SK-N-SH (cell line): ENCODE data around the gene EFCAB14. TPM values are rescaled to one million over a fixed set of nuclear protein-coding genes. Genes with fewer than 3 reads are reported as not detected.

ENCODE experiments used
- CTCF ChIA-PET: fragments of 300-600, 350-600 bp; formaldehyde crosslinking; extraction: SDS; loops from one replicate; lab custom pipeline; 2021; lab: Yijun Ruan, JAX
- POLR2A ChIA-PET: fragments of 350-600 bp; sonication (Branson Sonifier 250); formaldehyde crosslinking; extraction: SDS; loops from one replicate; lab custom pipeline; 2020; ENCODE audit warnings: antibody characterized with exemption, inconsistent platforms; lab: Yijun Ruan, JAX
- DNase-seq: peaks from one replicate; pipeline ENCODE4 v3.0.0; 2012
- H2AFZ ChIP-seq: fragments of 200-600 bp; sonication (generic); 2 replicates; pipeline ENCODE4 v1.8.1; 2016; ENCODE audit warnings: antibody characterized with exemption, mild to moderate bottlenecking, low read depth
- H3F3A ChIP-seq: fragments of 200-600 bp; sonication (generic); replicated peaks from 2 replicates; pipeline ENCODE3; 2016; ENCODE audit warnings: antibody characterized with exemption, mild to moderate bottlenecking; ENCODE audit not compliant: insufficient read depth
- H3K27ac ChIP-seq, 2 experiments: fragments of 200-500 bp in 1 of 2; fragments of 200-600 bp in 1 of 2; sonication (Bioruptor generic) in 1 of 2; sonication (generic), shearing (Covaris generic) in 1 of 2; 2 replicates each; pipeline versions ENCODE4 v1.5.1 to v1.6.1; 2014 to 2016; ENCODE audit warnings: low read depth in 2 of 2, inconsistent platforms in 1 of 2, low read length in 1 of 2, mild to moderate bottlenecking in 1 of 2, mixed read lengths in 1 of 2
- H3K27me3 ChIP-seq: fragments of 200-600 bp; sonication (generic), shearing (Covaris generic); 2 replicates; pipeline ENCODE4 v1.6.1; 2016; ENCODE audit warnings: mixed run types; ENCODE audit not compliant: insufficient read depth
- H3K36me3 ChIP-seq, 2 experiments: fragments of 200-500 bp in 1 of 2; fragments of 200-600 bp in 1 of 2; sonication (Bioruptor generic) in 1 of 2; sonication (generic) in 1 of 2; replicated peaks in 1 of 2; 2 replicates each; pipeline versions ENCODE3 to v1.5.1; 2014 to 2016; ENCODE audit warnings: low read length in 1 of 2, mild to moderate bottlenecking in 1 of 2; ENCODE audit not compliant: insufficient read depth in 2 of 2, control insufficient read depth in 1 of 2
- H3K4me1 ChIP-seq, 2 experiments: fragments of 200-500 bp in 1 of 2; fragments of 200-600 bp in 1 of 2; sonication (Bioruptor generic) in 1 of 2; sonication (generic), shearing (Covaris generic) in 1 of 2; 2 replicates each; pipeline versions ENCODE4 v1.5.1 to v1.6.1; 2014 to 2016; ENCODE audit warnings: low read depth in 1 of 2, low read length in 1 of 2, mixed run types in 1 of 2; ENCODE audit not compliant: insufficient read depth in 2 of 2, control insufficient read depth in 1 of 2
- H3K4me2 ChIP-seq: fragments of 200-600 bp; sonication (generic), shearing (Covaris generic); 2 replicates; pipeline ENCODE4 v1.6.1; 2017; ENCODE audit warnings: mixed run types
- H3K4me3 ChIP-seq, 2 experiments: fragments of 200-500 bp in 1 of 2; fragments of 200-600 bp in 1 of 2; sonication (Bioruptor generic) in 1 of 2; sonication (generic), shearing (Covaris generic) in 1 of 2; 2 replicates each; pipeline versions ENCODE4 v1.5.1 to v1.8.1; 2014 to 2016; ENCODE audit warnings: low read depth in 2 of 2, inconsistent platforms in 1 of 2, low read length in 1 of 2, mild to moderate bottlenecking in 1 of 2, mixed read lengths in 1 of 2, moderate library complexity in 1 of 2
- H3K79me2 ChIP-seq: fragments of 200-600 bp; sonication (generic); 2 replicates; pipeline ENCODE4 v1.8.1; 2017; ENCODE audit warnings: mild to moderate bottlenecking; ENCODE audit not compliant: insufficient read depth
- H3K9ac ChIP-seq: fragments of 200-600 bp; sonication (generic); 2 replicates; pipeline ENCODE4 v1.6.1; 2017; ENCODE audit warnings: mixed run types
- H3K9me2 ChIP-seq: fragments of 200-600 bp; sonication (generic); 2 replicates; pipeline ENCODE4 v1.6.1; 2017; ENCODE audit warnings: mixed run types
- H3K9me3 ChIP-seq: fragments of 200-600 bp; sonication (generic); 2 replicates; pipeline ENCODE4 v1.6.1; 2017; ENCODE audit warnings: mixed run types, mild to moderate bottlenecking, moderate library complexity
- H4K20me1 ChIP-seq: fragments of 200-600 bp; sonication (generic); 2 replicates; pipeline ENCODE4 v1.6.1; 2017; ENCODE audit warnings: mild to moderate bottlenecking, mixed run types; ENCODE audit not compliant: insufficient read depth
- EP300 ChIP-seq, 2 experiments: IDR thresholded peaks; 2 replicates each; pipeline versions ENCODE4 v1.4.0 to v1.6.1; 2012; ENCODE audit warnings: borderline replicate concordance in 1 of 2, low read depth in 1 of 2, low read length in 1 of 2
- EZH2phosphoT487 ChIP-seq: fragments of 200-600 bp; sonication (generic); IDR thresholded peaks from 2 replicates; pipeline ENCODE4 v1.6.1; 2017; ENCODE audit warnings: low read depth, mixed run types, mild to moderate bottlenecking, antibody characterized with exemption, moderate library complexity, borderline replicate concordance
- FOSL2 ChIP-seq: IDR thresholded peaks from 2 replicates; pipeline ENCODE4 v1.4.0; 2012; ENCODE audit warnings: low read depth, mild to moderate bottlenecking, moderate library complexity, borderline replicate concordance
- FOXJ3 ChIP-seq: sonication (generic); formaldehyde crosslinking; IDR thresholded peaks from 2 replicates; pipeline ENCODE4 v1.5.1; 2020; ENCODE audit warnings: mild to moderate bottlenecking, missing genetic modification reagents
- GATA2 ChIP-seq: sonication (generic); formaldehyde crosslinking; IDR thresholded peaks from 2 replicates; pipeline ENCODE4 v1.5.0; 2020; ENCODE audit warnings: mild to moderate bottlenecking, missing genetic modification reagents
- JUND ChIP-seq: IDR thresholded peaks from 2 replicates; pipeline ENCODE4 v1.4.0; 2012
- MEF2A ChIP-seq: IDR thresholded peaks from 2 replicates; pipeline ENCODE4 v1.4.0; 2012; ENCODE audit warnings: low read depth, borderline replicate concordance
- MXI1 ChIP-seq: IDR thresholded peaks from 2 replicates; pipeline ENCODE4 v1.6.1; 2012; ENCODE audit warnings: mild to moderate bottlenecking, low read depth, low read length, improper control_type of control experiment
- NFIC ChIP-seq: IDR thresholded peaks from 2 replicates; pipeline ENCODE4 v1.4.0; 2012; ENCODE audit warnings: borderline replicate concordance
- RFX5 ChIP-seq: IDR thresholded peaks from 2 replicates; pipeline ENCODE4 v1.6.1; 2012; ENCODE audit warnings: mild to moderate bottlenecking, improper control_type of control experiment, low read length
- SMC3 ChIP-seq: IDR thresholded peaks from 2 replicates; pipeline ENCODE4 v1.6.1; 2012; ENCODE audit warnings: low read depth, low read length, improper control_type of control experiment
- TAF1 ChIP-seq: IDR thresholded peaks from 2 replicates; pipeline ENCODE4 v1.6.1; 2012; ENCODE audit warnings: low read depth, mild to moderate bottlenecking, low read length, moderate library complexity, borderline replicate concordance
- YY1 ChIP-seq: IDR thresholded peaks from 2 replicates; pipeline ENCODE4 v1.4.0; 2012; ENCODE audit warnings: low read depth, mild to moderate bottlenecking
- WGBS: methylation state at CpG from one replicate; pipeline ENCODE4 v1.1.6; 2017; ENCODE audit warnings: low lambda C conversion rate; 5-methylcytosine and 5-hydroxymethylcytosine counted together
- polyA plus RNA-seq, 3 experiments: library from polyadenylated mRNA; depleted of rRNA; stranded (reverse); fragments of >200 nt; gene quantifications; 2 replicates each; pipeline ENCODE4 v1.2.3, GENCODE V29; 2012
- TF ChIP-seq, protein P1 (sequence below): IDR thresholded peaks from 2 replicates; pipeline ENCODE4 v1.4.0; 2012; ENCODE audit warnings: low read depth, borderline replicate concordance

Gene EFCAB14
- polyA plus RNA-seq, 1 of the 3 experiments (the other 2 are of a cell fraction): 13.6 TPM

- Histone ChIP-seq H3F3A (no peaks in the 10 kb centered on the region), H3K9me3 (no peaks in the 10 kb centered on the region), H3K4me2 (peak overlapping the region; percentile 99), H2AFZ (peak overlapping the region; percentile 90), H4K20me1 (peaks cover 18% of the 10 kb centered on the region; the same call in 1 of the 2 replicates), H3K4me1 (peaks cover 15 to 17% of the 10 kb centered on the region in 2 experiments), H3K9ac (no peak overlapping the region), H3K4me3 (peak overlapping the region; percentile 86 to 98; a peak in 2 of 4 replicates), H3K36me3 (peaks cover 11 to 17% of the 10 kb centered on the region in 2 experiments), H3K27me3 (no peaks in the 10 kb centered on the region), H3K9me2 (no peaks in the 10 kb centered on the region), H3K27ac (no peak overlapping the region; a peak in 1 of 4 replicates), H3K79me2 (peaks cover 33% of the 10 kb centered on the region)
- 29% methylated on average over 3 of the region's 3 CpGs for WGBS
- POLR2A ChIA-PET: no interaction called here
- no peak for DNase-seq
- TF ChIP-seq YY1 (no peak), GATA2 (CRISPR knock-in tag) (peak; percentile 27), EP300 (IDR thresholded peaks at IDR 0.05; ENCODE audit: borderline replicate concordance in 1 of 2, low read depth in 1 of 2, low read length in 1 of 2) (no peak), FOSL2 (no peak)
- CTCF ChIA-PET: interaction anchor here (1.1 to 2.3 kb wide), 6 partner anchors 8 to 278 kb away, joined by 3 to 15 read pairs (median 4); no protein-coding TSS in a partner anchor
Observed at GRCh38 chr1:46719689-46720088, 775 bp upstream of the EFCAB14 start.

GRCh38 chr1:46718340-46718726 is 581 bp downstream of the EFCAB14 start:
- Histone ChIP-seq H3K4me1 (peaks cover 15 to 17% of the 10 kb centered on the region in 2 experiments), H3K9me3 (no peaks in the 10 kb centered on the region), H3K36me3 (peaks cover 23 to 28% of the 10 kb centered on the region in 2 experiments), H3F3A (no peaks in the 10 kb centered on the region), H3K9ac (peak overlapping the region; percentile 93), H4K20me1 (peaks cover 18% of the 10 kb centered on the region; the same call in 1 of the 2 replicates), H3K27me3 (no peaks in the 10 kb centered on the region), H3K4me2 (peak overlapping the region; percentile 99), H3K79me2 (peaks cover 33% of the 10 kb centered on the region), H3K9me2 (no peaks in the 10 kb centered on the region), H2AFZ (peak overlapping the region; percentile 90; the same call in 1 of the 2 replicates), H3K4me3 (peak overlapping the region; percentile 86 to 98), H3K27ac (peak overlapping the region in 1 of 2 experiments; percentile 50; a peak in 2 of 4 replicates)
- CTCF ChIA-PET: interaction anchor here (2.3 kb wide), 1 partner anchor 272 kb away, joined by 15 read pairs; no protein-coding TSS in a partner anchor
- 1% methylated on average over 11 of the region's 12 CpGs for WGBS
- no peak for DNase-seq
- TF ChIP-seq EZH2phosphoT487 (no peak), NFIC (no peak), RFX5 (no peak), MXI1 (no peak), MEF2A (no peak), TAF1 (no peak), YY1 (no peak), FOXJ3 (CRISPR knock-in tag) (no peak), JUND (no peak), SMC3 (no peak)
- TF ChIP-seq, protein P1, sequence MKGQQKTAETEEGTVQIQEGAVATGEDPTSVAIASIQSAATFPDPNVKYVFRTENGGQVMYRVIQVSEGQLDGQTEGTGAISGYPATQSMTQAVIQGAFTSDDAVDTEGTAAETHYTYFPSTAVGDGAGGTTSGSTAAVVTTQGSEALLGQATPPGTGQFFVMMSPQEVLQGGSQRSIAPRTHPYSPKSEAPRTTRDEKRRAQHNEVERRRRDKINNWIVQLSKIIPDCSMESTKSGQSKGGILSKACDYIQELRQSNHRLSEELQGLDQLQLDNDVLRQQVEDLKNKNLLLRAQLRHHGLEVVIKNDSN: no peak
- POLR2A ChIA-PET: interaction anchor here (1.5 kb wide), 1 partner anchor 51 kb away, joined by 4 read pairs; no protein-coding TSS in a partner anchor
